Measurements from ENCODE around the gene CMTM6. TPM values are rescaled to one million over a fixed set of nuclear protein-coding genes. Genes with fewer than 3 reads are reported as not detected.
A peak's percentile ranks its signal among the peaks of the same experiment; 100 is the strongest.
"Not testable (repeated sequence)": the region's sequence is repeated elsewhere in the genome, so short reads cannot be mapped to it uniquely, and the experiment has no call there.

Gene CMTM6
- total RNA-seq: 75.6 and 242 TPM in 2 replicates

DNA sequence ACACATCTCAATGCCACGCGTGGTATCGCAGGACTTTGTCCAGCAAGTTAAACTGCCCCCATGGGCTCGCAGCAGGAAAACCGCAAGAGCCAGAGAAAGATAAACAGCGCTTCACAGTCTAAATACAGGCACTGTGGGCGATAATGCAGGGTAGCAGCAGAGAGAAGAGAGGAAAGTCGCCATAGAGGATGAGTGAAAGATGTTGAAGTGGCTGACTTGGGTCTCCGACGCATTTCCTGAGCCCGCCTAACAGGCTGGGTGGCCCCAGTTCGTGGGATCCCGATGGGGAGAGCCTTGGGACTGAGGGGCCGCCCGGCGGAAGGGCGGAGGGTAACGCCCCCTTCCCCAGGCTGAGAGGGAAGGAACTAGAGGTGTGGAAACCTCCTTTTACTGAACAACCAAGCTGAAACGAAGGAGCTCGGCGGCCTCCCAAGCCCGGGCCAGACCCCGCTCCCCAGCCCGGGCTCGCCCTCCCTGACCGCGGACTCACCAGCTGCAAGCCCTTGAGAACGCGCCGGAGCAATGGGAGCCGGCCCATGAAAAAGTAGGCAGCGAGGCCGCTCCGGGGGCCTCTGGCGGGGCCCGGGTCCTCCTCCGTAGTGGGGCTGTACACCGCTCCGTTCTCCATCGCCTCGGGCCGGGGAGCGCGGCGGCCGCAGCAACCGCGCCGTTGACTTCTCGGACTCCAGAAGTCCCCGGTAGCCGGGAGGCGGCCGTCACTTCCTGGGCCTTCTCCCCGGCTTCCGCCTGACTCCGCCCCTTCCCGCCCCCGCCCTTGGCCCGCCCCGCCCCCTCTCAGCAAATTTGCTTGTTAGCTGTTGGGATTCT is at the start of gene CMTM6:
Gene CMTM6 (minus strand): TSS at position 735 of the 828 bp plus-strand sequence. CDS start 107 bp downstream, at position 628.
- peak; percentile 67 for DNase-seq (ENCODE audit: low read depth)

DNA sequence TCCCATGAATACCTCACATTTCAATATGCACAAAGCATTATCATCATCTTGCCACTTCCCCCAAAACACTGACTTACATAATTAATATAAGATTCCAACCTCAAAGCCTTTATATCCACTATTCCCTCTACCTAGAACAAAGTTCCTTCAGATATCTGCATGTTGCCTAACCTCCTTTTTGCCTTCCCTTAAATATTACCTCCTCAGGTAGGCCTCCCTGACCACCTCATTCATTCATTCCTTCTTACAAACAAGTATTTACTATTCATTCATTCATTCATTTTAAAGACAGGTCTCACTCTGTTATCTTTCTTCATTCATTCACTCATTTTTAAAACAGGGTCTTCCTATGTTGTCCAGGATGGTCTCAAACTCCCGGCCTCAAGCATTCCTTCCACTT is 49.4 kb upstream of the CMTM6 start:
- no peak for DNase-seq (ENCODE audit: low read depth)

GRCh38 chr3:32551496-32551895 is 48.8 kb upstream of the CMTM6 start:
- no peak for DNase-seq (ENCODE audit: low read depth)

GRCh38 chr3:32551087-32551486 is 48.4 kb upstream of the CMTM6 start:
- peak; percentile 75 for DNase-seq (ENCODE audit: low read depth)

GRCh38 chr3:32545305-32545704 is 42.7 kb upstream of the CMTM6 start:
- no peak for DNase-seq (ENCODE audit: low read depth)

GRCh38 chr3:32544894-32545293 is 42.2 kb upstream of the CMTM6 start:
- DNase-seq (ENCODE audit: low read depth): no peak

DNA sequence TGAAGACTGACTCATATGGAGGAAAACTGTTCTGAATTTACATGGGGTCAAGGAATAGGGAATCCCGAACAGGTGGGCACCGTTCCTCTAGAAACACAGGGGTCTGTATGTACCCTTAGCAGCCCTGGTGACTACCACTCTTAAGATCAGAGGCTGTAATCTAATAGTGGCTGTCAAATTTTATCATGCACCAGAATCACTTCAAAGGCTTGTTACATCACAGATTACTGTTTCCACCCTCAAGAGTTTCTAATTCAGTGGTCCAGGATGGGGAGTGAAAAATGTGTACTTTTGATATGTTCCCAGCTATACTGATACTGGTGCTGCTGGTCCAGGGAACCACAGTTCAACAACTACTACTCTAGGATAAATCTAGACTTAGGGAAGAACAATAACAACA is 40.2 kb upstream of the CMTM6 start:
- no peak for DNase-seq (ENCODE audit: low read depth)

DNA sequence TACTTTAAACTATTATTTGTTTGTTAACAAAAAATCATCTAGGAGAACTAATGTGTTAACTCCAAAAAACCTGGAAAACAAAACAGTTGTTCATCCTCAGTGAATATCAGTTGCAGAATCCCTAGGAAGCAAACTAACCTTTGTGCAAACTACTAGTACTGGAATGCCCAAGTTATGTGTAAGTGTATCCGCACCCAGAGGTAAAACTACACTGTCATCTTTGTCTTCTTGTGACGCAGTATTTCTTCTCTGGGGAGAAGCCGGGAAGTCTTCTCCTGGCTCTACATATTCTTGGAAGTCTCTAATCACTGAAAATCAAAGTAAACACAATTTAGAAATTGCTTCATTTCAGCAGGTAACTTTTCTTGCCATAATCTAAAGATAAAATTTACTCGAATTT is 38.2 kb upstream of the CMTM6 start:
- DNase-seq (ENCODE audit: low read depth): no peak

GRCh38 chr3:32532434-32532833 is 29.8 kb upstream of the CMTM6 start:
- DNase-seq (ENCODE audit: low read depth): no peak

- DNase-seq (ENCODE audit: low read depth): no peak
Measured at GRCh38 chr3:32531010-32531647, 28.5 kb upstream of the CMTM6 start.

DNA sequence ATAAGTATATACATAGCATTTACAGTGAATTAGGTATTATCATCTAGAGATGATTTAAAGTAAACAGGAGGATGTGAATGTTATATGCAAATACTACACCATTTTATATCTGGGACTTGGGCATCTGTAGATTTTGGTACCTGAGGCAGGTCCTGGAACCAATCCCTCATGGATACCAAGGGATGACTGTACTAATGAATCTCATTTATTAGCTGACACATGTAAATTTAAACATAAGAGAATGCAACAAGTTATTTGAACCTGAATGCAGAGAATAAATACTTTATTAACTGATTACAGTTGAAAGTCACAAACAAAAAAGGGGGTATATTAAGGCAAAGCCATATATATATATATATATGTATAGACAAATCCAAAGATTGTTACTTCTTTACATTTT is 23.1 kb upstream of the CMTM6 start:
- DNase-seq (ENCODE audit: low read depth): no peak

GRCh38 chr3:32522682-32523081 is 20.0 kb upstream of the CMTM6 start:
- DNase-seq (ENCODE audit: low read depth): peak; percentile 19

DNA sequence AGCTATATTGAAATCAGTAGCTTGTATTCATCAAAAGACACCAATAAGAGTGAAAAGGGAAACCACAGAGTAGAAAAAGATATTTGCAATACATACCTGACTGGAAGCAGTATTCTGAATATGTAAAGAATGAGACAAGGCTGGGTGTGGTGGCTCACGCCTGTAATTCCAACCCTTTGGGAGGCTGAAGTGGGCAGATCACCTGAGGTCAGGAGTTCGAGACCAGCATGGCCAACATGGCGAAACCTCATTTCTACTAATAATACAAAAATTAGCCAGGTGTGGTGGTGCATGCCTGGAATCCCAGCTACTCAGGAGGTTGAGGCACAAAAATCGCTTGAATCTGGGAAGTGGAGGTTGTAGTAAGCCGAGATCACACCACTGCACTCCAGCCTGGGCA is 16.3 kb upstream of the CMTM6 start:
- DNase-seq (ENCODE audit: low read depth): not testable (repeated sequence)

GRCh38 chr3:32516751-32517150 is 14.1 kb upstream of the CMTM6 start:
- not testable (repeated sequence) for DNase-seq (ENCODE audit: low read depth)

DNA sequence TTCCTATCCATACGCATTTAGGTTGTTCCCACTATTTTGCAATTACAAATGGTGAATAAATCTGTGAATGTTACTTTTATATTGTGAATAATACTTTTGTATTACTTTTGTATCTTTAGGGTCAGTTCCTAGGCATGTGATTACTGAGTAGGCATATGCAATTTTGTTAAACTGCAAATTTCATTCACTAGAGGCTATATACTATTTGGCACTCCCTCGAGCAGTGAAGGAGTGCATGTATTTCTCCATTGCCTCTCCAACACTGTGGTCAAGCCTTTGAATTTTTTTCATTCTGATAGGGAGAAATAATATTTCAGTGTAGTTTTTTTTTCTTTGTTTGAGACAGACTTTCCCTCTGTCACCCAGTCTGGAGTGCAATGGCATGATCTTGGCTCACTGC is 8.4 kb upstream of the CMTM6 start:
- DNase-seq (ENCODE audit: low read depth): no peak

- DNase-seq (ENCODE audit: low read depth): peak; percentile 64
Measured at GRCh38 chr3:32510075-32510724, 7.5 kb upstream of the CMTM6 start.

GRCh38 chr3:32508711-32509110 is 6.1 kb upstream of the CMTM6 start:
- no peak for DNase-seq (ENCODE audit: low read depth)

- DNase-seq (ENCODE audit: low read depth): no peak
Measured at GRCh38 chr3:32506466-32506865, 3.8 kb upstream of the CMTM6 start.

- no peak for DNase-seq (ENCODE audit: low read depth)
Measured at GRCh38 chr3:32502946-32503286, 264 bp upstream of the CMTM6 start.

DNA sequence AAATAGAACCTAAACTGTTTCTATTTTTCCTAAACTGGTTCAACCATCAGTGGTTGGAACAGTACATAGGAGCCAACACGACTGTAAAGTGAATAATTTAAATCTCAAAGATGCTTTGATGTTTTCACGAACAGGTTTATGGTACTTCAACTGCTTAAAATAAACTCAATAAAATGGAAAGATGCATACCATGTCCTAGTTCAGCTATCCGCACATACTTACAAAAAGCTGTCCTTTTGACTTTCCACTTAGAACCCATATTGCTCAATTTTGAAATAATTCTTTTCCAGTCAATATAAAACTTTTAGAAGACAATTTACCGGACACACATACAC is 902 bp downstream of the CMTM6 start:
- DNase-seq (ENCODE audit: low read depth): no peak

GRCh38 chr3:32500880-32501782 is 1.5 kb downstream of the CMTM6 start:
- DNase-seq (ENCODE audit: low read depth): no peak

GRCh38 chr3:32500231-32500630 is 2.4 kb downstream of the CMTM6 start:
- no peak for DNase-seq (ENCODE audit: low read depth)
